HCT116 (cell line): ENCODE measurements around the gene C1S.

ENCODE experiments used
- CEBPB ChIP-seq: IDR thresholded peaks from 2 replicates; pipeline ENCODE4 v1.6.1; 2012; ENCODE audit warnings: low read depth
- ELF1 ChIP-seq: IDR thresholded peaks from 2 replicates; pipeline ENCODE4 v1.6.1; 2012; ENCODE audit warnings: low read depth, borderline replicate concordance
- EZH2 ChIP-seq: fragments of 200-600 bp; sonication (generic); IDR thresholded peaks from 2 replicates; pipeline ENCODE4 v1.6.1; 2017; ENCODE audit warnings: antibody characterized with exemption, mixed run types
- FOSL1 ChIP-seq: IDR thresholded peaks from 2 replicates; pipeline ENCODE4 v1.6.1; 2012; ENCODE audit warnings: low read depth
- POLR2A ChIP-seq: IDR thresholded peaks from 2 replicates; pipeline ENCODE4 v1.7.0; 2011; ENCODE audit warnings: borderline replicate concordance; ENCODE audit not compliant: insufficient read depth, insufficient read length; ENCODE audit errors: extremely low read depth
- POLR2AphosphoS5 ChIP-seq: IDR thresholded peaks from 2 replicates; pipeline ENCODE4 v1.6.1; 2011; ENCODE audit warnings: mild to moderate bottlenecking, low read depth, low read length, moderate library complexity
- RAD21 ChIP-seq: IDR thresholded peaks from 2 replicates; pipeline ENCODE4 v1.6.1; 2012; ENCODE audit warnings: low read depth, mild to moderate bottlenecking
- REST ChIP-seq: IDR thresholded peaks from 2 replicates; pipeline ENCODE4 v1.6.1; 2012; ENCODE audit warnings: low read depth
- SIN3A ChIP-seq: IDR thresholded peaks from 2 replicates; pipeline ENCODE4 v1.6.1; 2012; ENCODE audit warnings: low read depth
- ZFX ChIP-seq: fragments of 450-650 bp; IDR thresholded peaks from 2 replicates; pipeline ENCODE4 v1.6.1; 2017
- ZNF274 ChIP-seq: fragments of 200-500 bp; sonication (Bioruptor generic); IDR thresholded peaks from 2 replicates; pipeline ENCODE4 v1.6.1; 2014; ENCODE audit warnings: mild to moderate bottlenecking, low read depth, low read length, inconsistent platforms
- TF ChIP-seq, protein P1 (sequence below), 3 experiments: fragments of 200-600 bp in 1 of 3; sonication (generic) in 1 of 3; IDR thresholded peaks in 2 of 3; conservative IDR thresholded peaks in 1 of 3; 2 replicates each; pipeline ENCODE4 v1.5.1; 2012 to 2017; ENCODE audit warnings: low read depth in 2 of 3, low read length in 2 of 3, antibody characterized with exemption in 1 of 3, borderline replicate concordance in 1 of 3, control low read depth in 1 of 3, mild to moderate bottlenecking in 1 of 3, mixed read lengths in 1 of 3, mixed run types in 1 of 3, moderate library complexity in 1 of 3; ENCODE audit not compliant: insufficient read depth in 1 of 3
- TF ChIP-seq, protein P2 (sequence below): IDR thresholded peaks from 2 replicates; pipeline ENCODE4 v1.6.1; 2012
- TF ChIP-seq, protein P3 (sequence below): IDR thresholded peaks from 2 replicates; pipeline ENCODE4 v1.6.1; 2012

GRCh38 chr12:7106082-7106481 lies 45.6 kb downstream of the C1S start:
- TF ChIP-seq, protein P1, sequence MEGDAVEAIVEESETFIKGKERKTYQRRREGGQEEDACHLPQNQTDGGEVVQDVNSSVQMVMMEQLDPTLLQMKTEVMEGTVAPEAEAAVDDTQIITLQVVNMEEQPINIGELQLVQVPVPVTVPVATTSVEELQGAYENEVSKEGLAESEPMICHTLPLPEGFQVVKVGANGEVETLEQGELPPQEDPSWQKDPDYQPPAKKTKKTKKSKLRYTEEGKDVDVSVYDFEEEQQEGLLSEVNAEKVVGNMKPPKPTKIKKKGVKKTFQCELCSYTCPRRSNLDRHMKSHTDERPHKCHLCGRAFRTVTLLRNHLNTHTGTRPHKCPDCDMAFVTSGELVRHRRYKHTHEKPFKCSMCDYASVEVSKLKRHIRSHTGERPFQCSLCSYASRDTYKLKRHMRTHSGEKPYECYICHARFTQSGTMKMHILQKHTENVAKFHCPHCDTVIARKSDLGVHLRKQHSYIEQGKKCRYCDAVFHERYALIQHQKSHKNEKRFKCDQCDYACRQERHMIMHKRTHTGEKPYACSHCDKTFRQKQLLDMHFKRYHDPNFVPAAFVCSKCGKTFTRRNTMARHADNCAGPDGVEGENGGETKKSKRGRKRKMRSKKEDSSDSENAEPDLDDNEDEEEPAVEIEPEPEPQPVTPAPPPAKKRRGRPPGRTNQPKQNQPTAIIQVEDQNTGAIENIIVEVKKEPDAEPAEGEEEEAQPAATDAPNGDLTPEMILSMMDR (IDR thresholded peaks at IDR 0.05 in 2 of 3, conservative IDR thresholded peaks at IDR 0.05 in 1 of 3; ENCODE audit: borderline replicate concordance in 1 of 3, insufficient read depth in 1 of 3, low read depth in 2 of 3, low read length in 2 of 3): no peak
- TF ChIP-seq CEBPB (no peak), EZH2 (no peak), ZFX (no peak), RAD21 (no peak), POLR2A (no peak), POLR2AphosphoS5 (no peak), FOSL1 (no peak), SIN3A (no peak), REST (no peak), ZNF274 (no peak), ELF1 (no peak)
- TF ChIP-seq, protein P2, sequence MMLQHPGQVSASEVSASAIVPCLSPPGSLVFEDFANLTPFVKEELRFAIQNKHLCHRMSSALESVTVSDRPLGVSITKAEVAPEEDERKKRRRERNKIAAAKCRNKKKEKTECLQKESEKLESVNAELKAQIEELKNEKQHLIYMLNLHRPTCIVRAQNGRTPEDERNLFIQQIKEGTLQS: no peak
- TF ChIP-seq, protein P3, sequence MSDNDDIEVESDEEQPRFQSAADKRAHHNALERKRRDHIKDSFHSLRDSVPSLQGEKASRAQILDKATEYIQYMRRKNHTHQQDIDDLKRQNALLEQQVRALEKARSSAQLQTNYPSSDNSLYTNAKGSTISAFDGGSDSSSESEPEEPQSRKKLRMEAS: no peak
